ENCODE data around the gene GALNTL6. TPM values are rescaled to one million over a fixed set of nuclear protein-coding genes. Genes with fewer than 3 reads are reported as not detected.
"Not testable (repeated sequence)": the region's sequence is repeated elsewhere in the genome, so short reads cannot be mapped to it uniquely, and the experiment has no call there.

GALNTL6 gene
- total RNA-seq, 1 donor = under 0.01 TPM

DNA sequence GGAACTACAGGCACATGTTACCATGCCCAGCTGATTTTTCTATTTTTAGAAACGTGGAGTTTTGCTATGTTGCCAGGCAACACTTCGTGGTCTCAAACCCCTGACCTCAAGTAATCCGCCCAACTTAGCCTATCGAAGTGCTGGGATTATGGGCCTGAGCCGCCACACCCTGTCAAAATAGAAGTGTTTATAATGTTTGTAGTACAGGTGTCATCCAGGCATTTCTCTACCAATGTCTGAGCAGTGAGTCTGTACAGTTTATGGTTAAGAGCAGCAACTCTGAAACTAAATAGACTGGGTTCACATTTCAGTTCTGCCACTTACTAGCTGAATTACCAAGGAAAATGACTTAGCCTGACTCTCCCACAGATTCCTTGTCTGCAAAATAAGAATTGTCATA is 895.0 kb downstream of the GALNTL6 start:
- DNase-seq (ENCODE audit: low read depth in 2 of 3, low spot score in 2 of 3) = no peak

GRCh38 chr4:172709376-172709775 is 896.2 kb downstream of the GALNTL6 start:
- no peak for DNase-seq (ENCODE audit: low read depth in 2 of 3, low spot score in 2 of 3)

GRCh38 chr4:172716291-172716690 is 903.1 kb downstream of the GALNTL6 start:
- no peak for DNase-seq (ENCODE audit: low read depth in 2 of 3, low spot score in 2 of 3)

GRCh38 chr4:172721659-172722058 is 908.5 kb downstream of the GALNTL6 start:
- DNase-seq (ENCODE audit: low read depth in 2 of 3, low spot score in 2 of 3) = no peak

DNA sequence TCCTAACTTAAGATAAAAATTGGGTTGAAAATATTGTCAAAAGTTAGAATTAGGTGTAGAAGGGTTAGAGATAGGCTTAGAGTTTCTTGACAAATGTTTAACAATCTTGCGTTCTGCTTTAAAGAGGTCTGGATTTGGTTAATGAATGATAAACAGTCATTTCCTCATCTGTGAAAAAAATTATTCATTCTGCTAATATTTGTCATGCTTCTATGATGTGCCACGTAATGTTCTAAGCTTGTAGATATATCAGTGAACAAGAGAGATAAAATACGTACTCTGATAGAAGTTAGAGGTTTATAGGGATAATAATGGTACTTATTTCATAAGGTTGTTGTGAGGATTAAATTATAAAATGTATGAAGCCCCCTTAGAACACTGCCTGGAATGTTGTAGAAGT is 912.4 kb downstream of the GALNTL6 start:
- DNase-seq (ENCODE audit: low read depth in 2 of 3, low spot score in 2 of 3) = no peak

GRCh38 chr4:172726001-172726423 is 912.8 kb downstream of the GALNTL6 start:
- DNase-seq (ENCODE audit: low read depth in 2 of 3, low spot score in 2 of 3) = no peak

- no peak for DNase-seq (ENCODE audit: low read depth in 2 of 3, low spot score in 2 of 3)
These were observed 914.4 kb downstream of the GALNTL6 start for GRCh38 chr4:172727631-172728030.

- not testable (repeated sequence) for DNase-seq (ENCODE audit: low read depth in 2 of 3, low spot score in 2 of 3)
These were observed 920.4 kb downstream of the GALNTL6 start for GRCh38 chr4:172733645-172734044.

DNA sequence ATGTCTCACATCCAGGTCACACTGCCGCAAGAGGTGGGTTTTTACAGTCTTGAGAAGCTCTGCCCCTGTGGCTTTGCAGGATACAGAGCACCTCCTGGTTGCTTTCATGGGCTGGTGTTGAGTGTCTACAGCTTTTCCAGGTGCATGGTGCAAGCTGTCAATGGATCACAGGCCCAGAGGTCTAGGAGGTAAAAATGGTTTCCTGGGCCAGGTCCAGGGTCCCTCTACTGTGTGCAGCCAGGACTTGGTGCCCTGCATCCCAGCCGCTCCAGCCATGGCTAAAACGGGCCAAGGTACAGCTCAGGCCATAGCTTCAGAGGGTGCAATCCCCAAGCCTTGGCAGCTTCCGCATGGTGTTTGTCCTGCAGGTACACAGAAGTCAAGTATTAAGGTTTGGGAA is 921.4 kb downstream of the GALNTL6 start:
- DNase-seq (ENCODE audit: low read depth in 2 of 3, low spot score in 2 of 3) = no peak

DNA sequence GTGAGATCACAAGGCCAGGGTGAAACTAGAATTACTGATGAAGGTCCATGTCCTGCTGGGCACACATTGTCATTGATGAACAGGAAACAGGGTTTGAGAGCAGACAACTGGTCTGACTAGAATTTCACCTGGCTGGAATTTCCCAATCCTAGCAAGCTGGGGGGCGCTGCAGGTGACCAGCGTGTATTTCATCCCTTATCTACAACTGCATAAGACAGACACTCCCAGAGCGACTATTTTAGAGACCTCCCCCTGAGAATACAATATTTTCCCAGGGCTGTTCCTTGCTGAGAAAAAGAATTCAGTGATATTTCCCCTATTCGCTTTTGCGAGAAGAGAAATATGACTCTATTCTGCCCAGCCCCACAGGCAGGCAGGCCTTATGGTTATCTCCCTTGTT is 922.8 kb downstream of the GALNTL6 start:
- DNase-seq (ENCODE audit: low read depth in 2 of 3, low spot score in 2 of 3) = no peak

GRCh38 chr4:172740434-172740833 is 927.2 kb downstream of the GALNTL6 start:
- DNase-seq (ENCODE audit: low read depth in 2 of 3, low spot score in 2 of 3) = no peak

DNA sequence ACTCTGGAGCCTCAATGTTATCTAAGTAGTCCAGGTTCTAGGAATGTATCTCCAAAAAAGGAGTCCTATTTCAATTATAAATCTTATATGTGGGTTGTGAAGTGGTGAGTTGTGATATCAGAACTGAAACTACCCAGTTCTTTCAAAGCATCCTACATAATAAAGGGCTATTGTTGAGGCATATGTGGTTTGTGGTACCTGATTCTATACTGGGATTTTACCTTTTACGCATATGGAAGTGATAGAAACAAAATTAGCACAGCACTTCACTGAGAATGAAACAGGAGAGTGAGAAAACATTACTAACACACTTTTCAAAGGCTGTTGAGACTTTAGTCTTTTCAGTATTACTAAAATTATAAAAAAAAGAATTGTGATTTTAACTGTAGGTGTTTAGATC is 937.7 kb downstream of the GALNTL6 start:
- no peak for DNase-seq (ENCODE audit: low read depth in 2 of 3, low spot score in 2 of 3)

- DNase-seq (ENCODE audit: low read depth in 2 of 3, low spot score in 2 of 3) = no peak
These were observed 938.3 kb downstream of the GALNTL6 start for GRCh38 chr4:172751550-172751949.

GRCh38 chr4:172758586-172759340 is 945.6 kb downstream of the GALNTL6 start:
- DNase-seq (ENCODE audit: low read depth in 2 of 3, low spot score in 2 of 3) = peak in 2 of 3 donors; percentile 1 to 60

GRCh38 chr4:172760512-172760911 is 947.3 kb downstream of the GALNTL6 start:
- no peak for DNase-seq (ENCODE audit: low read depth in 2 of 3, low spot score in 2 of 3)

DNA sequence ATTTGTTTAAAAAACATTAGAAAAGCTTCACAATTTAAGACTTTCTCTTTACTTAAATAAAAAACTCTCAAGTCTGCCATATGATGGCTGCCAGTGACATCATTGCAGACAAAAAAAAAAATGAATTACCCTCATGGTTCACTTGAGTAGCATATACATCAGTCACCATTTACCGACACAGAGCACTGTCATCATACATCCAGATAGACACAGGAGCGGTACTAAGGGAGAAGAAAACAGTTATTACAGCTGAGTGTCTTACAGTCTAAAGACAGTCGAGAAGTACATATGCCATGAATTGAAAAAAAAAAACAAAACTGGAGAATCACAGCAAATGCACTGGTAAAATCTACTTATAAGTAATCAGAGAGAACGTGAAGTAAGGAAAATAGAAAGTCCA is 949.7 kb downstream of the GALNTL6 start:
- DNase-seq (ENCODE audit: low read depth in 2 of 3, low spot score in 2 of 3) = no peak

DNA sequence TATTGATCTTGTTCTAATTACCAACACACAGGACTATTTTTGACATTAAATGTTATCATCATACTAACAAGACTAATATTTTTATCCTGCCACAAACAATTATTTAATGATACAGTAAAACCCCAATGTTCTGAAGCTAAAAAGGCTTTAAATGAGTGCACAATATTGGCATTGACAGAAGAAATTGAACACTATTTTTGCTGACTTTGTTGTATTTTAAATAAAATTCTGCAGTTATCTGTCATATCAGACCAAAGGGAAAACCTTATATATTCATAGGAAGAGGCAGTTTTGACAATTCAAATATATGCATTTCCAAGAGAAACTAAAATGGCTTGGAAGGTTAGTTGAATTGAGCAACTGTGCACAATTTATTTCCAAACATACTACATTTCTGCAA is 957.6 kb downstream of the GALNTL6 start:
- no peak for DNase-seq (ENCODE audit: low read depth in 2 of 3, low spot score in 2 of 3)

DNA sequence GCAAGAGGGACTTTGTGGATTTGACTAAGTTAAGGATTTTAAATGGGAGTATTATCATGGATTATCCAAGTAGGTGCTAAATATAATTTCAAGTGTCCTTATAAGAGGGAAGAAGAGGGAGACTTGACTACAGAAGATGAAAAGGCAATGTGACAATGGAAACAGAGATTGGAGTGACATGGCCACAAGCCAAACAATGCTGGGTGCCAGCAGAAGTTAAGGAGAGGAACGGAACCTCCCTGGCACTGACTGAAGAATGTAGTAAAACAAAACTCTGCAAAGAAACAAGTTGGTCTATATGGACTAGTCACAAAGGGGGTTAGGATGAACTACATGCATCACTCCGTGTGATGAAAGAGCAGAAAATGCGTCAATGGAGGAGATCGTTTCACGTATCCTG is 959.6 kb downstream of the GALNTL6 start:
- no peak for DNase-seq (ENCODE audit: low read depth in 2 of 3, low spot score in 2 of 3)

- no peak for DNase-seq (ENCODE audit: low read depth in 2 of 3, low spot score in 2 of 3)
These were observed 963.1 kb downstream of the GALNTL6 start for GRCh38 chr4:172776203-172776861.

- DNase-seq (ENCODE audit: low read depth in 2 of 3, low spot score in 2 of 3) = no peak
These were observed 964.7 kb downstream of the GALNTL6 start for GRCh38 chr4:172777729-172778431.

DNA sequence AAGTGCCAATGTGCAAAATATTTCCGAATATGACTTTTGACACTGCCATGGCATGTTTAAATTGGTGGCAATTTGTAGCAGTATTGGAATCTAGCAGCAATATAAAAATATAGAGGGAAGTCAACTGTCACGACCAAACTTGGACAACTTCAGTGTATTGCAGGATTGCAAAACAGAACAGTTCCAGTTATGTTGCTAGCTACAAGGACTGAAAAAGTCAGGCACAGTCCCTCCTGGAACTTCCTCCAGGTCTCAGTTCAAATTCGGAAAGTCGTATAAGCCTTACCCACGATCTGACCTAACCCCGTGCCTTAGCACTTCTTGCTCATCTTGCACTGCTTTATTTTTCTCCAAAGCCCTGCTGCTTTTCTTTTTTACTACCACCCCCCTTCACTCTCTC is 965.4 kb downstream of the GALNTL6 start:
- no peak for DNase-seq (ENCODE audit: low read depth in 2 of 3, low spot score in 2 of 3)

Data from hematopoietic multipotent progenitor cell (in vitro differentiated cells).